Measurements from ENCODE around the gene KLHL30. TPM values are rescaled to one million over a fixed set of nuclear protein-coding genes. Genes with fewer than 3 reads are reported as not detected.

Gene KLHL30
- total RNA-seq, 1 donor from 2014 or later, result 0.25 TPM

DNA sequence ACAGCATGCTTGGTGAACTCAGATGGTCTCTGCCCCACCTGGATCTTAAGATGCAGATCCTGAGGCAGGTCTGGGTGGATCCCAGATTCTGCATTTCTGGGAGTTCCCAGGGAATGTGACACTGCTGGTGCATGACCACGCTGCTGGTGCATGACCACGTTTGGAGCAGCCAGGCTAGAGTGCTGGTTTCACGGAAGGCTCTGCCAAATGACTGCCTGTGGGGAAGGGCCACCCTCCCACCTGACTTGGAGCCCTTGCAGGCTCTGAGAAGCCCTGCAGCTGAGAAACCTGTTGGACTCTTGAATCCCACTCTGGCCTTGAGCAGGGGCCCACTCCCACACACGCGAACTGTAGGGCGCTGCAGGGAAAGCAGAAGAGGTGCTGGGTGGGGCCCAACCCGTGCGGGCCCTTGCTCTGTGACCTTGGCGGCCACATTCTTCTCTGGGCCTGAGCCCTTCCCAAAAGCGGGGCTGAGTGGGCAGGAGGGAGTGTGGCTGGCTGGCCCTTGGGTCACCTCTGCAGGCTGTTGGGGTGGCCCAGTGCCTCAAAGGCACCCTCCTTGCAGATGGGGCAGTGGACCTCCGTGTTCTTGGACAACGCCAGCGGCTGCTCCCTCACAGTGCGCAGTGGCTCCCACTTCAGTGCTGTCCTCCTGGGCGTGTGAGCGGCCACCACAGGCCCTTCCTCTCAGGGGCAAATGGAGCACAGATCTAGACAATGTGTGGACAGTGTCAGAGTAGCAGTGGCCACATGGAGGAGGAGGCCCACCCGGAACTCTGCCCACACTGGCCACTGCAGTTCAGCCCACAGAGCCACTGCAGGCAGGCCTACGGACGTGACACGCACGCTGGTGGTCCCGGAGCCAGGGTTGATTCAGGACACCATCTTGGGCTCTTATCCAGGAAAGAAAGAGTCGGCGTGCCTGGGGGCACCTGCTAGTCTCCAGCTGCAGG lies 28.2 kb downstream of the KLHL30 start:
- no peak for DNase-seq (ENCODE audit: extremely low spot score in 2 of 2)
- peaks cover 0 to 15% of the 10 kb centered on the region in 2 donors for H3K36me3 ChIP-seq
- H3K4me3 ChIP-seq, result no peak overlapping the region
- intact Hi-C loops (cut with DNase I), result no loop called here
- peaks cover 28% of the 10 kb centered on the region for H3K4me1 ChIP-seq
- H3K9me3 ChIP-seq, result no peaks in the 10 kb centered on the region
- H3K27ac ChIP-seq, result no peak overlapping the region
- TF ChIP-seq, protein P1, sequence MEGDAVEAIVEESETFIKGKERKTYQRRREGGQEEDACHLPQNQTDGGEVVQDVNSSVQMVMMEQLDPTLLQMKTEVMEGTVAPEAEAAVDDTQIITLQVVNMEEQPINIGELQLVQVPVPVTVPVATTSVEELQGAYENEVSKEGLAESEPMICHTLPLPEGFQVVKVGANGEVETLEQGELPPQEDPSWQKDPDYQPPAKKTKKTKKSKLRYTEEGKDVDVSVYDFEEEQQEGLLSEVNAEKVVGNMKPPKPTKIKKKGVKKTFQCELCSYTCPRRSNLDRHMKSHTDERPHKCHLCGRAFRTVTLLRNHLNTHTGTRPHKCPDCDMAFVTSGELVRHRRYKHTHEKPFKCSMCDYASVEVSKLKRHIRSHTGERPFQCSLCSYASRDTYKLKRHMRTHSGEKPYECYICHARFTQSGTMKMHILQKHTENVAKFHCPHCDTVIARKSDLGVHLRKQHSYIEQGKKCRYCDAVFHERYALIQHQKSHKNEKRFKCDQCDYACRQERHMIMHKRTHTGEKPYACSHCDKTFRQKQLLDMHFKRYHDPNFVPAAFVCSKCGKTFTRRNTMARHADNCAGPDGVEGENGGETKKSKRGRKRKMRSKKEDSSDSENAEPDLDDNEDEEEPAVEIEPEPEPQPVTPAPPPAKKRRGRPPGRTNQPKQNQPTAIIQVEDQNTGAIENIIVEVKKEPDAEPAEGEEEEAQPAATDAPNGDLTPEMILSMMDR (IDR thresholded peaks at IDR 0.05), result no peak
- TF ChIP-seq POLR2AphosphoS5 (IDR thresholded peaks at IDR 0.05; ENCODE audit: insufficient read depth in 1 of 2, low read depth in 1 of 2), result no peak
- no peak for TF ChIP-seq POLR2A (IDR thresholded peaks at IDR 0.05)
- H3K27me3 ChIP-seq, result no peaks in the 10 kb centered on the region

GRCh38 chr2:238167344-238167715 lies 28.9 kb downstream of the KLHL30 start:
- H3K27me3 ChIP-seq, result no peaks in the 10 kb centered on the region
- peaks cover 28% of the 10 kb centered on the region for H3K4me1 ChIP-seq
- no peak for DNase-seq (ENCODE audit: extremely low spot score in 2 of 2)
- H3K4me3 ChIP-seq, result no peak overlapping the region
- intact Hi-C loops (cut with DNase I), result no loop called here
- no peak overlapping the region for H3K27ac ChIP-seq
- H3K36me3 ChIP-seq, result peaks cover 0 to 22% of the 10 kb centered on the region in 2 donors
- TF ChIP-seq, protein P1 (IDR thresholded peaks at IDR 0.05), result no peak
- TF ChIP-seq POLR2A (IDR thresholded peaks at IDR 0.05), result no peak
- no peak for TF ChIP-seq POLR2AphosphoS5 (IDR thresholded peaks at IDR 0.05; ENCODE audit: insufficient read depth in 1 of 2, low read depth in 1 of 2)
- H3K9me3 ChIP-seq, result no peaks in the 10 kb centered on the region

GRCh38 chr2:238167761-238168160 lies 29.3 kb downstream of the KLHL30 start:
- peaks cover 0 to 26% of the 10 kb centered on the region in 2 donors for H3K36me3 ChIP-seq
- no peak overlapping the region for H3K4me3 ChIP-seq
- H3K27me3 ChIP-seq, result no peaks in the 10 kb centered on the region
- no peak overlapping the region for H3K27ac ChIP-seq
- intact Hi-C loops (cut with DNase I), result no loop called here
- H3K4me1 ChIP-seq, result peaks cover 28% of the 10 kb centered on the region
- H3K9me3 ChIP-seq, result no peaks in the 10 kb centered on the region
- TF ChIP-seq POLR2A (IDR thresholded peaks at IDR 0.05), result no peak
- no peak for TF ChIP-seq POLR2AphosphoS5 (IDR thresholded peaks at IDR 0.05; ENCODE audit: insufficient read depth in 1 of 2, low read depth in 1 of 2)
- TF ChIP-seq, protein P1 (IDR thresholded peaks at IDR 0.05), result no peak
- no peak for DNase-seq (ENCODE audit: extremely low spot score in 2 of 2)

DNA sequence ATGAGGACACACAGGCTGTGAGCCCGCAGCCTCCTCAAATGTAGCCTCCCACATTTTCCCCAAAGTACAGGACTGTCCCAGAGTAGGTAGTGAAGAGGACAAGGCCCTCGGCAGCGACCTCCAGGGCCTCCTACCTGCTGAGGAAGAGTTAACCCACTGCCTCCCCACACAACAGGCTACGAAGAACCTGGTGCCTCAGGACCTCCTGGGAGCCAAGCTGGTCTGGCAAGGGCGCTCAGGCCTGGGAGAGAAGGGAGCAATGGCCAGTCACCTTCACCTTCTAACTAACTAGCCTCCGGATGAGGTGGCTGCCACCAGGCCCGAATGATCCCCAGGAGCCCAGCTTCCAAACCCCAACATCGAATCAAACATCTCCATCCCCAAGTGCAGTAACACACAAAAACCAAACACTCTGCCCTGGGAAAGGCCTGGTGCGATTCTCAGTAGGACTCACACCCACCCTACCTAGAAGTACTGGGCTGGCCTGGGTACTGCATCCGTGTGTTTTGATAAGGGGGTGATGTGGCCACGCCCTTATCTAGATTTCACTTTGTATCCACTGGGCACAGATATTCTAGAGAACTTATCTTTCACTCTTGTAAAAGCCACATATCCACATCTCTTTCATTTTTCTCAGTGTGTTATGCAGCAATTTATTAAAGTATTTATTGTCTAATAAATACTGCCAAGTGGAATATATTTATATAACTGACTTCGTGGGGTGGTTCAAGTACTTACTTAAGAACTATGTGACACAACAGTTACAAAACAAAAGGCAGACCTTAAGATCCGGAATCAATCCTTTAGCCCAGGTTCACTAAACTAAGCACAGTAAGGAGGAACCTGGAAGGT lies 30.0 kb downstream of the KLHL30 start:
- no peak for DNase-seq (ENCODE audit: extremely low spot score in 2 of 2)
- peaks cover 28% of the 10 kb centered on the region for H3K4me1 ChIP-seq
- no peak overlapping the region for H3K4me3 ChIP-seq
- H3K9me3 ChIP-seq, result no peaks in the 10 kb centered on the region
- TF ChIP-seq POLR2A (IDR thresholded peaks at IDR 0.05) (no peak), POLR2AphosphoS5 (IDR thresholded peaks at IDR 0.05; ENCODE audit: insufficient read depth in 1 of 2, low read depth in 1 of 2) (no peak)
- TF ChIP-seq, protein P1 (IDR thresholded peaks at IDR 0.05), result no peak
- no peaks in the 10 kb centered on the region for H3K27me3 ChIP-seq
- H3K27ac ChIP-seq, result no peak overlapping the region
- peaks cover 0 to 33% of the 10 kb centered on the region in 2 donors for H3K36me3 ChIP-seq
- intact Hi-C loops (cut with DNase I), result no loop called here

Data from vagina (tissue), 2 donors.